GM12878 (cell line): ENCODE measurements around the gene SNX8. TPM values are rescaled to one million over a fixed set of nuclear protein-coding genes. Genes with fewer than 3 reads are reported as not detected.

Source experiments
- ATAC-seq: fragments of 200-7000 bp; cut with Tn5 transposase; 3 replicates; pipeline ENCODE4 v1.9.1; 2020; ENCODE audit warnings: mild to moderate bottlenecking, moderate library complexity
- BruUV-seq: library from RNA; stranded (reverse); fragments of 400-500 nt; replicated peaks from 2 replicates; lab custom pipeline; 2021; lab: Mats Ljungman, UMichigan
- CTCF ChIA-PET: fragments of 300-600 bp; sonication (Branson Sonifier 250); formaldehyde crosslinking; extraction: SDS; loops from one replicate; lab custom pipeline; 2021; ENCODE audit warnings: inconsistent platforms; lab: Yijun Ruan, JAX
- POLR2A ChIA-PET: fragments of 350-600 bp; formaldehyde crosslinking; extraction: SDS; loops from one replicate; lab custom pipeline; 2021; ENCODE audit warnings: inconsistent platforms; lab: Charles Lee
- RAD21 ChIA-PET: fragments of 300-600 bp; sonication (Branson Sonifier 250); formaldehyde crosslinking; loops from one replicate; lab custom pipeline; 2023; ENCODE audit warnings: antibody characterized with exemption; ENCODE audit not compliant: unreplicated experiment; lab: Charles Lee
- SMC1A ChIA-PET: fragments of 300-600 bp; sonication (Branson Sonifier 250); formaldehyde crosslinking; loops from one replicate; lab custom pipeline; 2023; ENCODE audit not compliant: unreplicated experiment, uncharacterized antibody; lab: Charles Lee
- DNase-seq: peaks from one replicate; pipeline ENCODE4 v3.0.0-alpha.2; 2011; ENCODE audit warnings: low read depth, low spot score
- FAIRE-seq: peaks from 3 replicates; lab custom pipeline; 2011; peaks lifted over from hg19 to GRCh38; lab: Jason Lieb, UNC
- H2AFZ ChIP-seq: 2 replicates; pipeline ENCODE4 v1.6.0; 2011; ENCODE audit warnings: low read depth, low read length, control low read depth; ENCODE audit not compliant: control insufficient read depth
- H3K27ac ChIP-seq: 2 replicates; pipeline ENCODE4 v1.5.1; 2011; ENCODE audit warnings: control low read depth; ENCODE audit not compliant: control insufficient read depth, insufficient read depth
- H3K27me3 ChIP-seq, 2 experiments: replicated peaks in 1 of 2; 2 replicates each; pipeline versions ENCODE4 v1.6.0 to v1.6.1; 2011; ENCODE audit warnings: low read length in 1 of 2; ENCODE audit not compliant: control insufficient read depth in 2 of 2, insufficient read depth in 2 of 2
- H3K36me3 ChIP-seq, 2 experiments: 2 replicates each; pipeline ENCODE4 v1.5.1; 2011; ENCODE audit warnings: low read length in 1 of 2; ENCODE audit not compliant: control insufficient read depth in 2 of 2, insufficient read depth in 2 of 2
- H3K4me1 ChIP-seq: 2 replicates; pipeline ENCODE4 v1.6.1; 2011; ENCODE audit warnings: mild to moderate bottlenecking, low read length, moderate library complexity, mixed read lengths; ENCODE audit not compliant: control insufficient read depth, insufficient read depth
- H3K4me2 ChIP-seq: 2 replicates; pipeline ENCODE4 v1.6.0; 2011; ENCODE audit warnings: control low read depth; ENCODE audit not compliant: control insufficient read depth, insufficient read depth
- H3K4me3 ChIP-seq: fragments of 200-600 bp; sonication (generic); 2 replicates; pipeline ENCODE4 v1.5.1; 2016
- H3K79me2 ChIP-seq: 2 replicates; pipeline ENCODE4 v1.6.0; 2011; ENCODE audit warnings: low read length; ENCODE audit not compliant: control insufficient read depth, insufficient read depth
- H3K9ac ChIP-seq: 2 replicates; pipeline ENCODE4 v1.8.0; 2011; ENCODE audit warnings: low read length, control low read depth, mixed read lengths; ENCODE audit not compliant: control insufficient read depth, insufficient read depth
- H3K9me3 ChIP-seq: replicated peaks from 3 replicates; pipeline ENCODE4 v1.5.1; 2011; ENCODE audit warnings: mild to moderate bottlenecking, low read length; ENCODE audit not compliant: control insufficient read depth, insufficient read depth
- H4K20me1 ChIP-seq: 2 replicates; pipeline ENCODE4 v1.6.0; 2011; ENCODE audit not compliant: control insufficient read depth, insufficient read depth
- E2F8 ChIP-seq: fragments of 450-650 bp; IDR thresholded peaks from 2 replicates; pipeline ENCODE4 v1.6.1; 2018; ENCODE audit warnings: mild to moderate bottlenecking, low read depth, moderate library complexity; ENCODE audit not compliant: partially characterized antibody
- E4F1 ChIP-seq: fragments of 450-650 bp; IDR thresholded peaks from 2 replicates; pipeline ENCODE4 v1.6.1; 2018; ENCODE audit warnings: borderline replicate concordance, mild to moderate bottlenecking; ENCODE audit not compliant: partially characterized antibody
- ELK1 ChIP-seq: IDR thresholded peaks from 2 replicates; pipeline ENCODE4 v1.6.1; 2012; ENCODE audit warnings: low read depth, low read length, improper control_type of control experiment
- EP300 ChIP-seq, 2 experiments: fragments of 150-350 bp in 1 of 2; IDR thresholded peaks; 2 replicates each; pipeline ENCODE4 v1.6.1; 2011 to 2012; ENCODE audit warnings: low read depth in 2 of 2, low read length in 2 of 2, borderline replicate concordance in 1 of 2, improper control_type of control experiment in 1 of 2, inconsistent platforms in 1 of 2; ENCODE audit not compliant: control insufficient read depth in 1 of 2
- KAT2A ChIP-seq: conservative IDR thresholded peaks from 2 replicates; pipeline ENCODE4 v1.6.1; 2011; ENCODE audit warnings: low read depth, low read length; ENCODE audit not compliant: control insufficient read depth
- MEF2A ChIP-seq: IDR thresholded peaks from 2 replicates; pipeline ENCODE4 v1.6.1; 2011; ENCODE audit warnings: low read depth, mild to moderate bottlenecking, low read length, moderate library complexity; ENCODE audit not compliant: insufficient read depth
- RELB ChIP-seq: fragments of 450-650 bp; IDR thresholded peaks from 2 replicates; pipeline ENCODE4 v1.6.1; 2017; ENCODE audit warnings: low read depth, mild to moderate bottlenecking, moderate library complexity
- SUPT20H ChIP-seq: IDR thresholded peaks from 2 replicates; pipeline ENCODE4 v1.6.1; 2011; ENCODE audit warnings: low read depth, mild to moderate bottlenecking, low read length, moderate library complexity, borderline replicate concordance; ENCODE audit not compliant: control insufficient read depth
- ZBED1 ChIP-seq: IDR thresholded peaks from 2 replicates; pipeline ENCODE4 v1.6.1; 2016; ENCODE audit warnings: borderline replicate concordance
- ZZZ3 ChIP-seq: IDR thresholded peaks from 2 replicates; pipeline ENCODE4 v1.6.1; 2011; ENCODE audit warnings: low read depth; ENCODE audit not compliant: control insufficient read depth, insufficient read length
- WGBS: methylation state at CpG from one replicate; pipeline ENCODE4 v1.1.6; 2016; ENCODE audit warnings: low lambda C conversion rate; ENCODE audit not compliant: insufficient replicate concordance, insufficient coverage; ENCODE audit errors: missing lambda C conversion rate; 5-methylcytosine and 5-hydroxymethylcytosine counted together
- in situ Hi-C: fragments of 300-500 bp; cut with MboI; formaldehyde crosslinking; loops from 9 replicates; pipeline ENCODE4 v1.14.3; 2018; ENCODE audit warnings: mixed read lengths
- intact Hi-C: fragments of 100-400 bp; cut with micrococcal nuclease; formaldehyde crosslinking; loops from one replicate; pipeline ENCODE4 v1.14.2; 2022; ENCODE audit not compliant: unreplicated experiment
- polyA plus RNA-seq, 11 experiments: library from polyadenylated mRNA; depleted of rRNA in 4 of 11; unstranded in 6 of 11; stranded (reverse) in 5 of 11; fragments of >200 nt; fragmentation: Nextera tagmentation in 4 of 11; fragmentation: Illumina TruSeq in 1 of 11; extraction: Ambion mirVana in 4 of 11; extraction: Trizol in 1 of 11; gene quantifications; 1 replicate in 1 of 11; 2 replicates in 10 of 11; pipeline versions ENCODE4 v1.2.1 to v1.2.3, GENCODE V29; 2011 to 2016; ENCODE audit warnings: inconsistent platforms in 2 of 11, missing spikeins in 2 of 11, low read depth in 1 of 11
- total RNA-seq, 4 experiments: library from RNA; depleted of rRNA in 3 of 4; stranded (reverse); fragments of >200 nt in 3 of 4; fragmentation: Illumina TruSeq in 1 of 4; extraction: Trizol in 1 of 4; gene quantifications; 2 replicates each; pipeline versions ENCODE4 v1.2.1 to v1.2.3, GENCODE V29; 2013 to 2021
- TF ChIP-seq, protein P1 (sequence below): fragments of 150-350 bp; IDR thresholded peaks from 2 replicates; pipeline ENCODE4 v1.6.1; 2016; ENCODE audit warnings: low read depth, low read length

The SNX8 gene
- total and polyA plus RNA-seq, 10 of the 15 experiments (the other 5 are each of a cell fraction or from before 2014, with no cell fraction given), result 6.4 to 210 (median 97.6) TPM

- H3K36me3 ChIP-seq, result peaks cover 4 to 26% of the 10 kb centered on the region in 2 experiments; a peak in 3 of 4 replicates
- no peaks in the 10 kb centered on the region; the same call in 1 of the 2 replicates for H4K20me1 ChIP-seq
- no peaks in the 10 kb centered on the region for H3K27me3 ChIP-seq
- ChIA-PET POLR2A (no interaction called here), SMC1A (no interaction called here), CTCF (no interaction called here), RAD21 (no interaction called here)
- no peaks in the 10 kb centered on the region for H3K4me1 ChIP-seq
- 92% methylated on average over 11 of the region's 11 CpGs for WGBS
- H3K9me3 ChIP-seq, result no peaks in the 10 kb centered on the region
- FAIRE-seq, result no peak
- no peak overlapping the region for H2AFZ ChIP-seq
- intact Hi-C loops, result no loop called here
- no peak overlapping the region for H3K27ac ChIP-seq
- H3K4me3 ChIP-seq, result no peak overlapping the region
- no peak for DNase-seq
- BruUV-seq, result no TSS peak
- no peak for ATAC-seq
- H3K9ac ChIP-seq, result no peak overlapping the region
- H3K79me2 ChIP-seq, result peaks cover 16% of the 10 kb centered on the region
- in situ Hi-C loops, result no loop called here
- no peak overlapping the region for H3K4me2 ChIP-seq
- TF ChIP-seq KAT2A (no peak), SUPT20H (no peak), E2F8 (no peak), MEF2A (no peak), RELB (no peak), E4F1 (no peak), EP300 (IDR thresholded peaks at IDR 0.05; ENCODE audit: borderline replicate concordance in 1 of 2, control insufficient read depth in 1 of 2, low read depth in 2 of 2, low read length in 2 of 2) (no peak), ELK1 (no peak), ZBED1 (no peak), ZZZ3 (no peak)
- TF ChIP-seq, protein P1, sequence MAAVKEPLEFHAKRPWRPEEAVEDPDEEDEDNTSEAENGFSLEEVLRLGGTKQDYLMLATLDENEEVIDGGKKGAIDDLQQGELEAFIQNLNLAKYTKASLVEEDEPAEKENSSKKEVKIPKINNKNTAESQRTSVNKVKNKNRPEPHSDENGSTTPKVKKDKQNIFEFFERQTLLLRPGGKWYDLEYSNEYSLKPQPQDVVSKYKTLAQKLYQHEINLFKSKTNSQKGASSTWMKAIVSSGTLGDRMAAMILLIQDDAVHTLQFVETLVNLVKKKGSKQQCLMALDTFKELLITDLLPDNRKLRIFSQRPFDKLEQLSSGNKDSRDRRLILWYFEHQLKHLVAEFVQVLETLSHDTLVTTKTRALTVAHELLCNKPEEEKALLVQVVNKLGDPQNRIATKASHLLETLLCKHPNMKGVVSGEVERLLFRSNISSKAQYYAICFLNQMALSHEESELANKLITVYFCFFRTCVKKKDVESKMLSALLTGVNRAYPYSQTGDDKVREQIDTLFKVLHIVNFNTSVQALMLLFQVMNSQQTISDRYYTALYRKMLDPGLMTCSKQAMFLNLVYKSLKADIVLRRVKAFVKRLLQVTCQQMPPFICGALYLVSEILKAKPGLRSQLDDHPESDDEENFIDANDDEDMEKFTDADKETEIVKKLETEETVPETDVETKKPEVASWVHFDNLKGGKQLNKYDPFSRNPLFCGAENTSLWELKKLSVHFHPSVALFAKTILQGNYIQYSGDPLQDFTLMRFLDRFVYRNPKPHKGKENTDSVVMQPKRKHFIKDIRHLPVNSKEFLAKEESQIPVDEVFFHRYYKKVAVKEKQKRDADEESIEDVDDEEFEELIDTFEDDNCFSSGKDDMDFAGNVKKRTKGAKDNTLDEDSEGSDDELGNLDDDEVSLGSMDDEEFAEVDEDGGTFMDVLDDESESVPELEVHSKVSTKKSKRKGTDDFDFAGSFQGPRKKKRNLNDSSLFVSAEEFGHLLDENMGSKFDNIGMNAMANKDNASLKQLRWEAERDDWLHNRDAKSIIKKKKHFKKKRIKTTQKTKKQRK, result no peak
These were observed 36.2 kb downstream of the SNX8 start for GRCh38 chr7:2278026-2278425.
